DND-41 (cell line): ENCODE measurements around the gene FRK.

Experiments
- ATAC-seq: fragments of 200-7000 bp; cut with Tn5 transposase; 3 replicates; pipeline ENCODE4 v1.9.1; 2021; ENCODE audit warnings: low read depth; ENCODE audit not compliant: insufficient read depth
- DNase-seq: peaks from one replicate; pipeline ENCODE4 v3.0.0-alpha.2; 2020
- H2AFZ ChIP-seq: 2 replicates; pipeline ENCODE4 v1.6.0; 2012; ENCODE audit warnings: low read depth, low read length
- H3K27ac ChIP-seq: 2 replicates; pipeline ENCODE4 v1.5.1; 2012; ENCODE audit warnings: low read length, inconsistent platforms
- H3K27me3 ChIP-seq: fragments of 200-600 bp; sonication (generic); 2 replicates; pipeline ENCODE4 v1.6.0; 2012; ENCODE audit warnings: low read length, mild to moderate bottlenecking, inconsistent platforms; ENCODE audit not compliant: insufficient read depth, poor library complexity
- H3K36me3 ChIP-seq: 2 replicates; pipeline ENCODE4 v1.5.1; 2012; ENCODE audit warnings: low read length, inconsistent platforms; ENCODE audit not compliant: insufficient read depth
- H3K4me1 ChIP-seq: 2 replicates; pipeline ENCODE4 v1.5.1; 2012; ENCODE audit warnings: mild to moderate bottlenecking, low read length; ENCODE audit not compliant: insufficient read depth
- H3K4me2 ChIP-seq: 2 replicates; pipeline ENCODE4 v1.6.0; 2012; ENCODE audit warnings: mild to moderate bottlenecking, moderate library complexity, low read length, inconsistent platforms; ENCODE audit not compliant: insufficient read depth
- H3K4me3 ChIP-seq, 2 experiments: fragments of 200-600 bp in 1 of 2; shearing (Covaris generic) in 1 of 2; 2 replicates each; pipeline ENCODE4 v1.5.1; 2012 to 2016; ENCODE audit warnings: inconsistent platforms in 2 of 2, low read length in 2 of 2, mild to moderate bottlenecking in 2 of 2, low read depth in 1 of 2, moderate library complexity in 1 of 2
- H3K79me2 ChIP-seq: 2 replicates; pipeline ENCODE4 v1.6.0; 2012; ENCODE audit warnings: low read length, inconsistent platforms; ENCODE audit not compliant: insufficient read depth
- H3K9ac ChIP-seq: 2 replicates; pipeline ENCODE4 v1.6.0; 2012; ENCODE audit warnings: low read depth, mild to moderate bottlenecking, inconsistent platforms, low read length, moderate library complexity
- H3K9me3 ChIP-seq: 2 replicates; pipeline ENCODE4 v1.5.1; 2012; ENCODE audit warnings: low read length, moderate library complexity, mild to moderate bottlenecking, inconsistent platforms; ENCODE audit not compliant: insufficient read depth, severe bottlenecking
- H4K20me1 ChIP-seq: 2 replicates; pipeline ENCODE4 v1.6.0; 2012; ENCODE audit warnings: low read length; ENCODE audit not compliant: insufficient read depth
- EZH2 ChIP-seq: IDR thresholded peaks from 3 replicates; pipeline ENCODE4 v1.6.1; 2012; ENCODE audit warnings: borderline replicate concordance, low read depth, mild to moderate bottlenecking, moderate library complexity, low read length, inconsistent platforms; ENCODE audit not compliant: severe bottlenecking
- TF ChIP-seq, protein P1 (sequence below): IDR thresholded peaks from 2 replicates; pipeline ENCODE4 v1.5.1; 2012; ENCODE audit warnings: borderline replicate concordance, low read length, moderate library complexity, mild to moderate bottlenecking; ENCODE audit not compliant: poor library complexity, severe bottlenecking; ENCODE audit errors: extremely low read depth

The FRK gene

DNA sequence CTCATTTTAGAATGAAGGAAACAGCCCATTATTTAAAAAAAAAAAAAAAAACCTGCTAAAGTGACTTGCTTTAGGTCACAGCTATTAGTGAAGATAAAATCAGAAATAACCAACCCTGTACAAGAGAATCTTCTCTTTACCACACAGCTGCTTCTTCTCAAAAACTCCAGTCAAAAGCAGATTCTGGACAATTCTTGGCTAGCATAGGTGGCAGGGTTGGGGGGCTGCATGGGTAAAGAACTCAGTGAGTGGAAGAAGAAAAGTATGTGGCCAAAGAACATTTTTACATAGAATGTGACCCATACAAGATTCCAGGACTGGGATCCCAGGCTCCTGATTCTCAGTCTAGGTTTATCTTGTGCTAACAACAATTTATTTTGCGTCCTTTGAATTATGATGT lies 9.4 kb upstream of the FRK start:
- Histone ChIP-seq H3K27me3 (peaks cover 2% of the 10 kb centered on the region), H3K4me3 (no peak overlapping the region), H3K4me1 (no peaks in the 10 kb centered on the region), H3K79me2 (no peaks in the 10 kb centered on the region), H3K36me3 (no peaks in the 10 kb centered on the region), H3K9ac (no peak overlapping the region), H4K20me1 (no peaks in the 10 kb centered on the region), H3K9me3 (no peaks in the 10 kb centered on the region), H3K27ac (no peak overlapping the region), H3K4me2 (no peak overlapping the region), H2AFZ (no peak overlapping the region)
- no peak for ATAC-seq
- no peak for DNase-seq
- TF ChIP-seq, protein P1, sequence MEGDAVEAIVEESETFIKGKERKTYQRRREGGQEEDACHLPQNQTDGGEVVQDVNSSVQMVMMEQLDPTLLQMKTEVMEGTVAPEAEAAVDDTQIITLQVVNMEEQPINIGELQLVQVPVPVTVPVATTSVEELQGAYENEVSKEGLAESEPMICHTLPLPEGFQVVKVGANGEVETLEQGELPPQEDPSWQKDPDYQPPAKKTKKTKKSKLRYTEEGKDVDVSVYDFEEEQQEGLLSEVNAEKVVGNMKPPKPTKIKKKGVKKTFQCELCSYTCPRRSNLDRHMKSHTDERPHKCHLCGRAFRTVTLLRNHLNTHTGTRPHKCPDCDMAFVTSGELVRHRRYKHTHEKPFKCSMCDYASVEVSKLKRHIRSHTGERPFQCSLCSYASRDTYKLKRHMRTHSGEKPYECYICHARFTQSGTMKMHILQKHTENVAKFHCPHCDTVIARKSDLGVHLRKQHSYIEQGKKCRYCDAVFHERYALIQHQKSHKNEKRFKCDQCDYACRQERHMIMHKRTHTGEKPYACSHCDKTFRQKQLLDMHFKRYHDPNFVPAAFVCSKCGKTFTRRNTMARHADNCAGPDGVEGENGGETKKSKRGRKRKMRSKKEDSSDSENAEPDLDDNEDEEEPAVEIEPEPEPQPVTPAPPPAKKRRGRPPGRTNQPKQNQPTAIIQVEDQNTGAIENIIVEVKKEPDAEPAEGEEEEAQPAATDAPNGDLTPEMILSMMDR: no peak
- TF ChIP-seq EZH2: no peak

DNA sequence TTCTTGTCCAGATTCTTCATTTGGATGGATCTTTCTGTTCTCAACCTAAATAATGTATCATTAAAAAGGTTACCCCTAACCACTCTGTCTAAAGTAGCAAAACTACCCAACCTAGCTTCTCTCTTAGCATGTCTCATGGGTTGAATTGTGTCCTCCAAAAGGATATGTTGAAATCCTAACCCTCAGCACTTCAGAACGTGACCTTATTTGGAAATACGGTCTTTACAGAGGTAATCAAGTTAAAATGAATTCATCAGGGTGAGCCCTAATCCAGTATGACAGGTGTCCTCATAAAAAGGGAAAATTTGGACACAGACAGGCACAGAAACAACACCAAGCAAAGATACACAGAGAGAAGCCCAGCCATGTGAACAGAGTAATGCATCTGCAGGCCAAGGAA lies 6.1 kb upstream of the FRK start:
- Histone ChIP-seq H3K4me2 (no peak overlapping the region), H3K79me2 (no peaks in the 10 kb centered on the region), H2AFZ (no peak overlapping the region), H3K9ac (no peak overlapping the region), H3K4me3 (no peak overlapping the region), H3K9me3 (no peaks in the 10 kb centered on the region), H4K20me1 (no peaks in the 10 kb centered on the region), H3K27me3 (peaks cover 3% of the 10 kb centered on the region), H3K4me1 (no peaks in the 10 kb centered on the region), H3K27ac (no peak overlapping the region), H3K36me3 (no peaks in the 10 kb centered on the region)
- no peak for DNase-seq
- TF ChIP-seq EZH2: no peak
- ATAC-seq: no peak

DNA sequence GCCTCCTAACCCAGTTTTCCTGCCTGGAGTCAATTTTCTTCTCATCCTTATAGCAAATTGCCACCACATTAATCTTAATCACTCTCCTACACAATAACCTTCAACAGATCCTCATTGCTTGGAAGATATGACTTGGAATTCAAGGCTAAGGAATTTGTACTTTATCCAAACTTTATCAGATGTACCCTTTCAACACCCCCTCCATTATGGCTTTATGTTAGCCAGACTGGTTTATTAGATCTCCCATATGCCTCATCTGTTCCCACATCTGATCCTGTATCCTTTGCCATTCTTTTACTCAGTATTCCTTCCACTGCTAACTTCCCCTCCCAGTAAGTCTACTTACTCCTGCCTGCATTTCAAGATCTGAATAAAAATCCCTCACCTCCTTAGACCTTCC lies 4.0 kb upstream of the FRK start:
- DNase-seq: no peak
- Histone ChIP-seq H3K36me3 (no peaks in the 10 kb centered on the region), H4K20me1 (no peaks in the 10 kb centered on the region), H3K9ac (no peak overlapping the region), H3K9me3 (no peaks in the 10 kb centered on the region), H3K4me1 (no peaks in the 10 kb centered on the region), H3K27me3 (peaks cover 3% of the 10 kb centered on the region), H3K79me2 (no peaks in the 10 kb centered on the region), H3K4me3 (no peak overlapping the region), H3K27ac (no peak overlapping the region), H3K4me2 (no peak overlapping the region), H2AFZ (no peak overlapping the region)
- ATAC-seq: no peak
- TF ChIP-seq, protein P1: no peak
- no peak for TF ChIP-seq EZH2

DNA sequence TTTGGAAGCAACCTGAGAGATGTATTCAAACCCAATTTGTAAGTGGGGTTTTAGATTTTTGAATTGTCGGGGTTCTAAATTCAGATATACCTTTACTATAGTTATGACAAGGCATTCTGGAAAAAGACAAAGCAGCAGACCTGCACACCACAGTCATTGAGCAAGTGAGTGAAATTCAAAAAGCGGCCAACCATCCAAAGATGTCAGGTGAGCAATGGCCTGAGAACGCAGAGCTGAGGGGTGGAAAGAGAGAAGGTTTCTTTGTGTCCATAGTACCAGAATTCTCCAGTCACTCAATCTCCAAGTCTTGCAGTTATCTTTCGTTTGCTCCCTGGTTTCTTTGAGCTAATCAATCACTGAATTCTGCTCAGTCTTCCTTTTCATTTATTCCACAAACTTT lies 1.8 kb upstream of the FRK start:
- TF ChIP-seq, protein P1: no peak
- no peak for TF ChIP-seq EZH2
- Histone ChIP-seq H3K27ac (no peak overlapping the region), H3K4me2 (no peak overlapping the region), H3K27me3 (peaks cover 3% of the 10 kb centered on the region), H4K20me1 (no peaks in the 10 kb centered on the region), H3K4me3 (no peak overlapping the region), H2AFZ (no peak overlapping the region), H3K4me1 (no peaks in the 10 kb centered on the region), H3K79me2 (no peaks in the 10 kb centered on the region), H3K9me3 (no peaks in the 10 kb centered on the region), H3K9ac (no peak overlapping the region), H3K36me3 (no peaks in the 10 kb centered on the region)
- ATAC-seq (no peak), DNase-seq (no peak)
